Kidney (tissue), 22 donors: ENCODE measurements around the gene IRAK2. TPM values are rescaled to one million over a fixed set of nuclear protein-coding genes. Genes with fewer than 3 reads are reported as not detected.

Experiments
- DNase-seq, 5 donors: peaks; one replicate each; pipeline ENCODE4 v3.0.0-alpha.2; 2013 to 2020
- FAIRE-seq: peaks from 2 replicates; lab custom pipeline; 2012; peaks lifted over from hg19 to GRCh38; lab: Jason Lieb, UNC
- H3K27ac ChIP-seq, 2 donors: one replicate each; pipeline ENCODE4 v1.7.0; 2013; ENCODE audit warnings: low read depth in 2 of 2, low read length in 2 of 2, inconsistent platforms in 1 of 2
- H3K27me3 ChIP-seq: one replicate; pipeline ENCODE4 v1.7.1; 2013; ENCODE audit warnings: low read length, inconsistent platforms; ENCODE audit not compliant: control insufficient read depth, insufficient read depth
- H3K36me3 ChIP-seq, 3 donors: one replicate each; pipeline versions ENCODE4 v1.7.0 to v1.7.1; 2013; ENCODE audit warnings: low read length in 3 of 3, control low read depth in 1 of 3, inconsistent platforms in 1 of 3; ENCODE audit not compliant: insufficient read depth in 3 of 3, control insufficient read depth in 2 of 3
- H3K4me1 ChIP-seq, 3 donors: one replicate each; pipeline versions ENCODE4 v1.7.0 to v1.7.1; 2013; ENCODE audit warnings: low read length in 3 of 3, inconsistent platforms in 1 of 3, low read depth in 1 of 3; ENCODE audit not compliant: control insufficient read depth in 2 of 3, insufficient read depth in 2 of 3
- H3K4me3 ChIP-seq, 3 donors: one replicate each; pipeline versions ENCODE4 v1.7.0 to v1.8.1; 2013; ENCODE audit warnings: low read length in 3 of 3, control low read depth in 1 of 3, inconsistent platforms in 1 of 3
- H3K9ac ChIP-seq, 3 donors: one replicate each; pipeline versions ENCODE4 v1.7.0 to v1.7.1; 2013; ENCODE audit warnings: low read length in 3 of 3, control low read depth in 1 of 3, inconsistent platforms in 1 of 3
- H3K9me3 ChIP-seq, 3 donors: one replicate each; pipeline versions ENCODE4 v1.7.0 to v1.7.1; 2013; ENCODE audit warnings: low read length in 3 of 3, control low read depth in 1 of 3, inconsistent platforms in 1 of 3; ENCODE audit not compliant: control insufficient read depth in 2 of 3, insufficient read depth in 1 of 3
- intact Hi-C: fragments of 100-400 bp; cut with DNase I; formaldehyde crosslinking; loops from one replicate; pipeline ENCODE4 v1.11.1; 2022
- long read RNA-seq, 10 donors: library from polyadenylated mRNA in 1 of 10; unstranded in 1 of 10; transcript quantifications; one replicate each; pipeline ENCODE4 v2.0.0 and lab custom pipeline, GENCODE V29; 2021 to 2026
- polyA plus RNA-seq: library from polyadenylated mRNA; stranded (reverse); fragments of 350-450 nt; fragmentation: Illumina TruSeq; extraction: RNeasy Lipid Tissue Mini Kit (QIAGEN cat#74804); gene quantifications from one replicate; pipeline ENCODE4 v1.2.3, GENCODE V29; 2014; ENCODE audit warnings: low read depth, low replicate concordance; ENCODE audit not compliant: insufficient read depth
- total RNA-seq: library from RNA; stranded (reverse); fragmentation: NEBNext Ultra II Directional; extraction: Animal tissue kit (Norgen Biotek cat#: 25700); gene quantifications from one replicate; pipeline ENCODE4 v1.2.1, GENCODE V29; 2021
- TF ChIP-seq, protein P1 (sequence below): IDR thresholded peaks from 3 replicates; pipeline ENCODE4 v1.5.1; 2012; ENCODE audit warnings: mild to moderate bottlenecking, moderate library complexity, borderline replicate concordance; ENCODE audit not compliant: insufficient read depth; ENCODE audit errors: extremely low read depth
- donor health status: control.
- donor health status: control.
- donor health status: control.
- donor health status: control.
- donor health status: control.
- donor health status: DM: yes; HTN: yes; CAD: no.
- donor health status: Normal renal cell carcinoma (clear cell type).

IRAK2 gene, protein sequence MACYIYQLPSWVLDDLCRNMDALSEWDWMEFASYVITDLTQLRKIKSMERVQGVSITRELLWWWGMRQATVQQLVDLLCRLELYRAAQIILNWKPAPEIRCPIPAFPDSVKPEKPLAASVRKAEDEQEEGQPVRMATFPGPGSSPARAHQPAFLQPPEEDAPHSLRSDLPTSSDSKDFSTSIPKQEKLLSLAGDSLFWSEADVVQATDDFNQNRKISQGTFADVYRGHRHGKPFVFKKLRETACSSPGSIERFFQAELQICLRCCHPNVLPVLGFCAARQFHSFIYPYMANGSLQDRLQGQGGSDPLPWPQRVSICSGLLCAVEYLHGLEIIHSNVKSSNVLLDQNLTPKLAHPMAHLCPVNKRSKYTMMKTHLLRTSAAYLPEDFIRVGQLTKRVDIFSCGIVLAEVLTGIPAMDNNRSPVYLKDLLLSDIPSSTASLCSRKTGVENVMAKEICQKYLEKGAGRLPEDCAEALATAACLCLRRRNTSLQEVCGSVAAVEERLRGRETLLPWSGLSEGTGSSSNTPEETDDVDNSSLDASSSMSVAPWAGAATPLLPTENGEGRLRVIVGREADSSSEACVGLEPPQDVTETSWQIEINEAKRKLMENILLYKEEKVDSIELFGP
- total RNA-seq = 8.9 TPM
- 1.2 TPM for polyA plus RNA-seq
- long read RNA-seq, donor 1 = 0 reads
- long read RNA-seq, donor 2 = 0 reads
- long read RNA-seq, donor 3 = 0 reads
- long read RNA-seq, donor 4 = 0 reads
- long read RNA-seq, donor 5 = 0 reads
- long read RNA-seq, donor 6 = 0 reads
- long read RNA-seq, donor 7, transcript IRAK2-201 (13 exons, 3,483 nt) = major isoform, 6 of 10 reads
- long read RNA-seq, donor 7, partial matches to known transcripts = 2 of 10 reads
- long read RNA-seq, donor 7, other reads (novel, unspliced or antisense) = 2 of 10 reads
- long read RNA-seq, donor 8 = 0 reads
- long read RNA-seq, donor 9 = 0 reads
- long read RNA-seq, donor 10 = 0 reads

DNA sequence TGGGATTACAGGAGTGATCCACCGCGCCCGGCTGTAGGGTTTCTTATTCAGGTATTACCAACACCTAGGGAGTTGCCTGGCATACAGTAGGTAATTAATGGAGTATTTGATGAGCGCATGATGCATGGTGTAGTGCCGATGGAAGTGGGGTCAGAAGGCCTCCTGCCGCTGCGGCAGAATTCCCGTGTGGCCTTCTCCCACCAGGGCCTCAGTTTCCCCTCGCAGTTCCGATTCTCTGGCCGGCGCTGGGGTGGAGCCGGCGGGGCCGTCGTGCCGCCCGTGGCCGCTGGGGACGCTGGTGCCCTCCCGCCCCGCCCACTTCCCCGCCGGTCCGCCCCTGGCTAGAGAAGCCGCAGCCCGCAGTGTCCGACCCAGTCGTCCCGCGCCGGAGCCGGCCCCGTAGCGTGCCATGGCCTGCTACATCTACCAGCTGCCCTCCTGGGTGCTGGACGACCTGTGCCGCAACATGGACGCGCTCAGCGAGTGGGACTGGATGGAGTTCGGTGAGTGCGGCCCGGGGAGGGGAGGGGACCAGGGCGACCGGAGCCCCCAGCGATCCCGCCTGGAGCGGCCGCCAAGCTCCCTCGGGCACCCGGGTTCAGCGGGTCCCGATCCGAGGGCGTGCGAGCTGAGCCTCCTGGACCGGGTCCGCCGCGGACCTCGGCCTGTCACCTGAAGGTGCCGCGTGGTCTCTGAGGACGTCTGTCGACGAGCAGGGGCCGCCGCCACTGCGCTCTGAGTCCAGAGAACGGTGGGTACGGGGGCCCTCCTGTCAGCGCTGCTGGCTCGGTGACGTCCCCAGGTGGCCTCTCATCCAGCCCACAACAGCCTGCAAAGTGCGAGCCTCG lies at the start of gene IRAK2:
Gene IRAK2 (plus strand): TSS at position 374 of the 848 bp plus-strand sequence. CDS start 36 bp downstream, at position 410.
- Histone ChIP-seq H3K27ac (peak within 1 kb of the TSS in 1 of 2 donors; percentile 26), H3K4me3 (peak within 1 kb of the TSS; percentile 51 to 76 (median 71)), H3K9me3 (peaks cover 0 to 4% (median 0%) of the 10 kb centered on the region in 3 donors), H3K4me1 (no peaks in the 10 kb centered on the region), H3K9ac (peak within 1 kb of the TSS; percentile 26 to 67 (median 30)), H3K36me3 (no peaks in the 10 kb centered on the region), H3K27me3 (no peaks in the 10 kb centered on the region)
- no peak for FAIRE-seq
- intact Hi-C loops = no loop called here
- TF ChIP-seq, protein P1, sequence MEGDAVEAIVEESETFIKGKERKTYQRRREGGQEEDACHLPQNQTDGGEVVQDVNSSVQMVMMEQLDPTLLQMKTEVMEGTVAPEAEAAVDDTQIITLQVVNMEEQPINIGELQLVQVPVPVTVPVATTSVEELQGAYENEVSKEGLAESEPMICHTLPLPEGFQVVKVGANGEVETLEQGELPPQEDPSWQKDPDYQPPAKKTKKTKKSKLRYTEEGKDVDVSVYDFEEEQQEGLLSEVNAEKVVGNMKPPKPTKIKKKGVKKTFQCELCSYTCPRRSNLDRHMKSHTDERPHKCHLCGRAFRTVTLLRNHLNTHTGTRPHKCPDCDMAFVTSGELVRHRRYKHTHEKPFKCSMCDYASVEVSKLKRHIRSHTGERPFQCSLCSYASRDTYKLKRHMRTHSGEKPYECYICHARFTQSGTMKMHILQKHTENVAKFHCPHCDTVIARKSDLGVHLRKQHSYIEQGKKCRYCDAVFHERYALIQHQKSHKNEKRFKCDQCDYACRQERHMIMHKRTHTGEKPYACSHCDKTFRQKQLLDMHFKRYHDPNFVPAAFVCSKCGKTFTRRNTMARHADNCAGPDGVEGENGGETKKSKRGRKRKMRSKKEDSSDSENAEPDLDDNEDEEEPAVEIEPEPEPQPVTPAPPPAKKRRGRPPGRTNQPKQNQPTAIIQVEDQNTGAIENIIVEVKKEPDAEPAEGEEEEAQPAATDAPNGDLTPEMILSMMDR = peak; percentile 74
- peak; percentile 51 to 93 (median 73) for DNase-seq

DNA sequence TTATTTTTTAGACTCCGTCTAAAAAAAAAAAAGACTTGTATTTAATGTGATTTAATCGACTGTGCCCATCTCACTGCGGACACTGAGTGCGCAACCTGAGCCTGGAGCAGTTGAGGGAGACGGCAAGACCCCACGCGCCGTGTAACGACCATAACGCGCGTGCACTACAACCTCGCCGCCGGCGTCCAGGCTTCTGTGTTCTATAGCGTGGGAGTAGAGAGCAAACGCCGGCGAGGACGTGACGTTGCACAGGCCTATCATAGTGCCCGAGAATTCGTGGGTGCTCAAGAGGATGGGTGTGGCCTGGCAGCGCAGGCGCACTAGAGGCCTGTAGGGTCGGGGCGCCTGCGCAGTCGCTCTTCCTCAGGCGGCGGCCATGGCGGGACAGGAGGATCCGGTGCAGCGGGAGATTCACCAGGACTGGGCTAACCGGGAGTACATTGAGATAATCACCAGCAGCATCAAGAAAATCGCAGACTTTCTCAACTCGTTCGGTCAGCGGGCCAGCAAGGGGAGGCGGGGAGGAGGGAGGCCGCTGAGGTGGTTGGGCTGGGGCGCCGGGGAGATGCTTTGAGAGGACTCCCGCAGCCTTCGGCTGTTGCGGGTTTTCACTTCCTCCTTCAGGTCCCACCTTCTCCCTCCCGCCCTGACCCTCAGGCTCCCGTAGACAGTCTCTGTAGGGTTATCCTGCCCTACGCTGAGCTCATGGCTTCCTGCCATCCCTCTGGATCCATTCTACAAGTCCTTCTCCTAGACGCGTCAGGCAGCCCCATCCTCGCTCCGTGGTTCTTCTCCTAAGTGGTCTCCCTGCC lies 49.2 kb upstream of the IRAK2 start, which contains the start of gene BRK1:
Gene BRK1 (plus strand): TSS at position 350 of the 812 bp plus-strand sequence. CDS start 27 bp downstream, at position 377.
- Histone ChIP-seq H3K4me3 (peak within 1 kb of the TSS; percentile 96 to 99 (median 99)), H3K36me3 (peaks cover 0 to 2% (median 0%) of the 10 kb centered on the region in 3 donors), H3K27ac (peak within 1 kb of the TSS; percentile 30 to 69), H3K9me3 (no peaks in the 10 kb centered on the region), H3K27me3 (no peaks in the 10 kb centered on the region), H3K9ac (peak within 1 kb of the TSS; percentile 95 to 99 (median 96)), H3K4me1 (peaks cover 0 to 10% (median 10%) of the 10 kb centered on the region in 3 donors)
- FAIRE-seq (no peak), DNase-seq (peak; percentile 93 to 98 (median 97))
- TF ChIP-seq, protein P1 = peak; percentile 14
- intact Hi-C loops = no loop called here
